SK-N-DZ (cell line): Measurements from ENCODE around the gene ZNF333.
"Not testable (repeated sequence)": the region's sequence is repeated elsewhere in the genome, so short reads cannot be mapped to it uniquely, and the experiment has no call there.

ENCODE experiments used
- DNase-seq: peaks from one replicate; pipeline ENCODE4 v3.0.0-alpha.2; 2015; ENCODE audit warnings: low spot score

ZNF333 gene

DNA sequence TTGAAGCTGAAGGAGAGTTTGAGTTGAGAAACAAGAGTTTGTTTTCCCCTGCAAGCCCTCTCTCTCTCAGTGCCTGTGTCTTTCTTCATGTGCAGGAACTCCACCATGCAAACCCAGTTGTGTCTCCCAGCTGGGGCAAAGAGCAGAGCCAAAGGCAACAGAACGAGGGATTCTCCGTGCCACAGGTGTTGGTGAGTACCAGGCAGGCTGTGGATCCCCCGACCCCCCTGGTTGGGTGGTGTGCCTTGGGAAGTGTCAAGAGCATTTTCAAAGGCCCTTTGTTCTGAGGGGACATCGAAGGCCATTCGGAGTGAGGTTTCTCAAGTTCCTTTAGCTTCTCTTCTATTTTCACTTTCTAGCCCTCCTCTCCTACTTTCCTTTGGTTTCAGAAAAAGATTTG, 5.6 kb downstream of the ZNF333 start:
- no peak for DNase-seq

DNA sequence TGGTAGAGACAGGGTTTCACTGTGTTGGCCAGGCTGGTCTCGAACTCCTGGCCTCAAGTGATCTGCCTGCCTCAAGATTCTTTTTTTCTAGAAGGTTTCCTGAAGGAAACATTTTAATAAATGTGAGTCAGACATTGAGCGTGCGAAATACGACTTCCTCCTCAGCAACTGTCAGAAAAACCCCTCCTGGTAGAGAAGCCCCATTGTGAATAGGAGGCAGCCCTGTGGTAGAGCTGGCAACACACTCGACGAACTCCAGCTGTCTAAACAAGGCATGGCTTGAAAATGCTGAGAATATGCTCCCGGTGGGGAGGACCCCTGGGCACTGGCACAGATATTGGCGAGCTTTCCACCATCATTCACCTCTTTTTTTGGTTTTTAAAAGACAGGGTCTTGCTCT, 9.8 kb downstream of the ZNF333 start:
- no peak for DNase-seq

DNA sequence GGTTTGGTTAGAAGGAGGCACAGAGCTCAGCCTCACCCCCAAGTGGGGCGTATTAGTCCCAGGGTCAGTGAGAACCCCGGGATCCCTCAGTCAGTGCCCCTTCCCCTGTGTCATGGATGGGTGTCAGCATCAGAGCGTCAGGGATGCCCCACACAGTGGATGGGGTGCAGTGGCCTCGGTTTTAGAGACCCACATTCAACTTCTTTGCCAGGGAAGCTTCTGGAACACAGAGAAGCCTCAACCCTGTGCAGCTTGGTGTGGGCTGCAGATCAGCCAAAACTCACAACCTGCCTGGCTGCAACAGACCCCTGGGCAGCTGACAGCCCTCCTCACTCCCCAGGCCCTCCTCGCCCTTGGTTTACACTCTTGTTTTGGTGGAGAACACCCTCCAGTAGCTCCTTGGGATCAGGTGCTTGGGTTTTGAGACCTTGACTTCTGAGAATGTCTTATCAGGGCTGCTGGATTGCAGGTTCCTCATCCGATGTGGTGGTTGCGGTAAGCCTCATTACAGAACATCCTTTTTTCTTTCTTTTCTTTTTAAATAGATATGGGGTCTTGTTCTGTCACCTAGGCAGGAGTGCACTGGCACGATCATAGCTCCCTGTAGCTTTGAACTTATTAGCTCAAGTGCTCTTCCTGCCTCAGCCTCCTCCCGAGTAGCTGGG, 11.0 kb downstream of the ZNF333 start:
- DNase-seq = no peak

DNA sequence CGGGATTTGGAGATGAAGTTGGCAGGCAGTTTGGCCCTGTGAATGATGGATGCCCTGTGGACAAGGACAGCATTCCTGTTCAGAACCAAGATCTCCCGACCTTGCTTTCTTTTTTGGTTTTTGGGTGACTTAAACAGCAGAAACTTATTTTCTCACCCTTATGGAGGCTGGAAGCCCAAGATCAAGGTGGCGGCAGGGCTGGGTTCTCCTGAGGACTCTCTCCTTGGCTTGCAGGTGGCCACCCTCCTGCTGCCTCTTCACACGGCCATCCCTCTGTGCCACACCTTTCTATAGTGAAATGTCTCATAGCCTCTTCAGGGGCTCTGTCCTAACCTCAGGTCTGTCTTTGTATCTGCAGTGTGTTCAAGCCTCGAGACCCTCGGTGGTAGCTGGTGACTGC, 14.0 kb downstream of the ZNF333 start:
- no peak for DNase-seq

DNA sequence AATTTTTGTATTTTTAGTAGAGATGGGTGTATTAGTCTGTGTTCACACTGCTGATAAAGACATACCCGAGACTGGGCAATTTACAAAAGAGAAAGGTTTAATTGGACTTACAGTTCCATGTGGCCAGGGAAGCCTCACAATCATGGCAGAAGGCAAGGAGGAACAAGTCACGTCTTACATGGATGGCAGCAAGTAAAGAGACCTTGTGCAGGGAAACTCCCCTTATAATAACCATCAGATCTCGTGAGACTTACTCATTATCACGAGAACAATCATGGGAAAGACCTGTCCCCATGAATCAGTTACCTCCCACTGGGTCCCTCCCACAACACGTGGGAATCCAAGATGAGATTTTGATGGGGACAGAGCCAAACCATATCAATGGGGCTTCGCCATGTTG, 14.6 kb downstream of the ZNF333 start:
- no peak for DNase-seq

DNA sequence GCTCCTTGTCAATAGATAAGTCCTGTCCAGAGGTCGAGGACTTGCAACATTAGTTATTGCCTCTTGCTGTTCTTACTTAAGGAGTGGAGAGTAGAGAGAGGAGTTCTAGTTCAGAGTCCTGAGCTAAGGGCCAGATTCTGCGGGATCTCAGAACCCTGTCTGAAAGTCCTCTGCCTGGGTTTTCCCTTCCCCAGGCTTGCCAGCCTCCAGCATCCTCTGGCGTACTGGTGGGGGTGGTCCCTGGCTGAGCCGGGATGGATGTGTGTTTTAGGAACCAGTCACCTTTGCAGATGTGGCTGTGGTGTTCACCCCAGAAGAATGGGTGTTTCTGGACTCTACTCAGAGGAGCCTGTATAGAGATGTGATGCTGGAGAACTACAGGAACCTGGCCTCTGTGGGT, 26.0 kb downstream of the ZNF333 start:
- DNase-seq = no peak

DNA sequence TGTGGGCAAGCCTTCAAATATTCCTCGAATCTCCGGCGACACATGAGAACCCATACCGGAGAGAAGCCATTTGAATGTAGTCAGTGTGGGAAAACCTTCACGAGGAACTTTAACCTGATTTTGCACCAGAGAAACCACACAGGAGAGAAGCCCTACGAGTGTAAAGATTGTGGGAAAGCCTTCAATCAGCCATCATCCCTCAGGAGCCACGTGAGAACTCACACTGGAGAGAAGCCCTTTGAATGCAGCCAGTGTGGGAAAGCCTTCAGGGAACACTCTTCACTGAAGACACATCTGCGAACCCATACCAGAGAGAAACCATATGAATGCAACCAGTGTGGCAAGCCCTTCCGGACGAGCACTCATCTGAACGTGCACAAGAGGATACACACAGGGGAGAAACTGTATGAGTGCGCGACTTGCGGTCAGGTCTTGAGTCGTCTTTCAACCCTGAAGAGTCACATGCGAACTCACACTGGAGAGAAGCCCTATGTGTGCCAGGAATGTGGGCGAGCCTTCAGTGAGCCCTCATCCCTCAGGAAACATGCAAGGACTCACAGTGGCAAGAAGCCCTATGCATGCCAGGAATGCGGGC, 28.8 kb downstream of the ZNF333 start:
- no peak for DNase-seq

DNA sequence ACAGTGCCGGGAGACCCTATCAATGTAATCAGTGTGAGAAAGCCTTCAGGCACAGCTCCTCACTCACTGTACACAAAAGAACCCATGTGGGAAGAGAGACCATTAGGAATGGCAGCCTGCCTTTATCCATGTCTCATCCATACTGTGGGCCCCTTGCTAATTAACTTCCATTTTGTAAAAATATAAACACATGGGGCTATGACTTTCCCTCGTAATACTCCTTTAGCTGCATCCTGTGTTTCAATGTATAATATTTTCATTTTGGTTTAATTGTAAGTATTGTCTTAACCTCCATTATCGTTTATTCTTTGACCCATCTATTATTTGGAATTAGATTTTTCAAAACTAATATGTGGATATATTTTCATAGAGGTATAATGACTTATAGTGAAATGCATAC, 29.3 kb downstream of the ZNF333 start:
- DNase-seq = no peak

DNA sequence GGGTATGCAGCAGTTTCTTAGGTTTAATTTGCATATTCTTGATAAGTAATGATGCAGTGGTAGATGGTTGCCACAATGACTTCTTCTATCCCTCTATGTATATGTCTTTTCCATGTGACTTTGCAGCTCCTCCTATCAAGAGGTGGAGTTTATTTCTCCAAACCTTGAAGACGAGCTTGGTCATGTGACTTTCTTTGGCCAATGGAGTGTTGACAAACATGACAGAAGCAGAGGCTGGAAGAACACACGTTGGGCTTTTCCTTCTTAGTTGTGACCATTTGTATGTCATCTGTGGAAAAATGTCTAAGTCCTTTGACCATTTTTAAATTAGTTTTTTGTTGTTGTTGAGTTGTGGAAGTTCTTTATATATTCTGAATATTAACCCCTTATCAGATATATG, 32.3 kb downstream of the ZNF333 start:
- DNase-seq = no peak

DNA sequence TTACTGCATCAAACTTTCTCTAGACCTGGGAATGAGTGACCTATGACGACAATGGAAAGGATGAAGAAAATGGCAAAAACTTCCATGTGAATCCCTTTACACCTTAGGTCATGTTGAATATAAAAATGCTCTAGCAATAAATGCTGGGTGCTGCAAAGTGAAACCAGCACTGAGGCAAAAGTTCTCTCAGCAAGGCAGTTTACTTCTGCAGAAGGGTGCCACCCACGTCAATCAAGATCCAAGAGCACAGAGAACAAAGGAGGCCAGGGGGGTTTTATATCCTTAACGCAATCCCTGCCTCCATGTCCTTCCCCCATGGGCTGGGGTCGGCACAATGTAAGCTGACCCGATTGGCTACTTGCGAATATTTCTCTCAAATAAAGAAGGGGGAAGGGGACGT, 38.7 kb downstream of the ZNF333 start:
- no peak for DNase-seq

DNA sequence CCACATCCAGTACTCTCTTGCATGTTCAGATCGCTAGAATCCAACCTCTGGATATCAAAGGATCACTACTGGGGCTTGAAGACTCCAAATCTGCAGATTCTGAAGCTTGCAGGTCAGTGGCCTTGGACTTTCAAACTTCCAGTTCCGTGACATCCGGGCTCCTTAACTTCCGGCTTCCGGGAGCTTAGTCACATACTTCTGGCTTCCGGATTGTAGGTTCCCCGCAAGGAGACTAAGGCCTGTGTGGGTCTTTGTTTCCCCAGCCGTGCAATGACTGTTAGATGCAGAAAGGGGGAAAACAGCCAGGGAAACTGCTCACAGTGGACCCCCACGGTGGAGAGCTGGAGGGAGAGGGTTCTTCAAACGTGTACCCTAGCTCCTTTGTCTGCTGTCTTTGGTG, 41.4 kb downstream of the ZNF333 start:
- DNase-seq = no peak

DNA sequence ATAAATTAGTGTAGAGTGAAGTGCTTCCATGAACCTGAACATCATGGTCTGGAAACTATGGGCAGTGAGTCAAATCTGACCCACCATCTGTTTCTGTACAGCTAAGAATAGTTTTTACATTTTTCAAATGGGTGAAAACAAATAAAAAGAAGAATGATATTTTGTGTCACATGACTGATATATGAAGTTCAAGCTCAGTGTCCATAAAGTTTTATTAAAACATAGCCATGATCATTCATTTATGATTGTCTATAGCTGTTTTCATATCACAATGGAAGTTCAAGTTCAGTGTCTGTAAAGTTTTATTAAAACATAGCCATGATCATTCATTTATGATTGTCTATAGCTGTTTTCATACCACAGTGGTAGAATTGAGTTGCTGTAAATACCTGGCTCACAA, 42.7 kb downstream of the ZNF333 start:
- no peak for DNase-seq

DNA sequence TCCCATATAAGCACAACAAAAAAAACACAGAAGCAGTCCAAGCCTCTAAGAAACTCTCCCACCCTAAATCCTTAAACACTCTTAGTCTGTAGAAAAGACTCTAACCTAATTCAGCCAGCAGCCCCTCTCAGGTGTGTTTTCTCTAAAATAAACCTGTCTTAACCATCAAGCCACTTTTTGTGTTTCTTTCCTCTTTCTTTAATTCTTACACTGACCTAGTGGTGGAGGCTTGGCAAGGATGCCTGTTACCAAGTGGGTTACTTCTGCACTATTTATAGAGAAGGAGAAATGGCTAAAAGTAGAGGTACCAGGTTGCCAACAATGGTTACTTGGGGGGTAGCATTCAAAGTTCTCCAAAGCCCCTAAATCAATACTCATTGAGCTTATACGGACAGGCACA, 43.7 kb downstream of the ZNF333 start:
- DNase-seq = no peak

DNA sequence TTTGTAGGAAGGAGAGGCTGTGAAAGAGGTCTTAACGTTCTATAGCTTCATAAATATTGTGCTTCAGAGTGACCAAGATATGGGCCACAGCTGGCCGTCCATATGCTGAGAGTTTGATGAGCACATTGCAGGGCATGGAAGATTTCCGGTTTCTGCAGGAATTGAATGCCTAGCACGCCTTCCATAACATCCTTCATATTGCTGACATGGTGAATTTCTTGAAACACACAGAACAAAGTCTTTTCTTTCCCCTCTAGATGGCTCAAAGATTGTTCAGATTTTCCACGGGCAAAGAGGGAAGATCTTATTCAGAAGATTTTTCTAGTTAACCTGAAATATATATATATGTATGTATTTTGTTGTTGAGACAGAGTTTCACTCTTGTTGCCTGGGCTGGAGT, 46.1 kb downstream of the ZNF333 start:
- DNase-seq = no peak

DNA sequence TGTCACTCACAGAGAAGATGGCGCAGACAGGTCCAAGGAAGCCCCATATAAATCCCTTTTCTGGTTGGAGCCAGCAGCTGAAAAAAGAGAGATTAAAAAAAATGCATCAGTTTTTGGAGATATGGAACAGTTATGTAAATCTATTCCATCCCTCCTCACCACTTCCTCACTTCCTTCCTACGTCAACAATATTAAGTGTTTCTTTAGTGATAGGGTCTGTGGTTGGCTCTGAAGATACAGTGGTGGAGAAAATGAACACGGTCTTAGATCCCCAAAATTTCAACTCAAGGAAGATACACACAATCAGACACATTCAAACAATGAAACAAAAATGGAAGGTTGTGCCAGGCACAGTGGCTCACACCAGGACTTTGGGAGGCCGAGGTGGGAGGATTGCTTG, 57.0 kb downstream of the ZNF333 start:
- DNase-seq = no peak

DNA sequence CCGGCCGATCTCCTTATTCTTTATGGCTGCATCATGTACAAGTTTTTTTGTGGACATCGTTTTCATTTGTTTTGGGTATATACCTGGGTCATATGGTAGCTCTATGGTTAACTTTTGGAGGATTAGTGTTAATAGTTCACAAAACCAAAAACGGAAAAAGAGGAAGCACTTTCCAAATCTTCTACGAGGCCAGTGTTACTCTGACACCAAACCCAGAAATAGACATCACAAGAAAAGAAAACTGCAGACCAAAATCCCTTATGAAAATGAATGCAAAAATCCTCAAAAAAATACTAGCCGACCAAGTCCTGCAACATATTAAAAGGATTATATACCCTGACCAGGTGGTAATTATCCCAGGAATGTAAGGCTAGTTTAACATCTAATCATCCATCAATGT, 58.8 kb downstream of the ZNF333 start:
- DNase-seq = no peak

DNA sequence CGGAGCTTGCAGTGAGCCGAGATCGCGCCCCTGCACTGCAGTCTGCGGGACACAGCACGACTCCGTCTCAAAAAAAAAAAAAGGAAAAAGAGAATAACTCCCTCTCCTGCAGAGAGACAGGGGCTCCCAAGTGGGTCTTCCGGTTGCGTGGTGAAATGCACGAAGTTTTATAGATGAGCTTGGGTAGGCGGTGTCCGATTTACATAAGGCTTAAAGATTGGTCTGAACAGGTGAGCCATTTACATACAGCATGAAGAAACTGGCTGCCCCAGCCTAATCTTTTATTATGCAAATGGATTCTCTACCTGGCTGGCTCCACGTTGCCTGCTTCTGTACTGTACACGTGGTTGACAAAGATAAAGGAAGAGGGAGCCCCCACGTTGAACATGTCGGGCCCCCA, 69.0 kb downstream of the ZNF333 start:
- DNase-seq = no peak

DNA sequence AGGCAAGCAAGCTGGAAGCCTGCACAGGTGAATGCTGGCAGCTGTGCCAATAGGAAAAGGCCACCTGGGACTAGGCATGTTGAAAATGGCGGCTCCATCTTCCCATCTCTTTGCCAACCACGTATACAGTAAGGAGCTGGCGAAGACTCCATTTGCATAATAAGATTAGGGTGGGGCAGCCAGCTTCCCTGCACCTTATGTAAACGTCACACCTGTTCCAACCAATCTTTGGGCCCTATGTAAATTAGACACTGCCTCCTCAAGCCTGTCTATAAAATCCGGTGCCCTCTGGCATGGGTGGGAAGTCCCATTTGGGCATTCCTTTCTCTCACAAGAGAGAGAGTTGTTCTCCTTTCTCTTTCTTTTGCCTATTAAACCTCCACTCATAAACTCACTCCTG, 71.8 kb downstream of the ZNF333 start:
- no peak for DNase-seq

DNA sequence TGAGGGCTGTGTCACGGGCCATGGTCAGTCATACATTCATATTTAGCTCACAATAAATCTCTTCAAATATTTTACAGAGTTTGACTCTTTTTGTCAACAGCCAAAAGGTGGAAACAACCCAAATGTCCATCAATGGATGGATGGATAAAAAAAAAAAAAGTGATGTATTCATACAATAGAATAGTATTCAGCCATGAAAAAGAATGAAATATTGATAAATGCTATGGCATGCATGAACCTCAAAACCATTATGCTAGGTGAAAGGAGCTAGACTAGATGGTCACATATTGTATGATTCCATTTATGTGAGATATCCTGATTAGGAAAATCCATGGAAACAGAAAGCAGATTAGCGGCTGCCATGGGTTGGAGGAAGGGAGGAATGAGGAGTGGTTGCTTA, 72.3 kb downstream of the ZNF333 start:
- DNase-seq = no peak

DNA sequence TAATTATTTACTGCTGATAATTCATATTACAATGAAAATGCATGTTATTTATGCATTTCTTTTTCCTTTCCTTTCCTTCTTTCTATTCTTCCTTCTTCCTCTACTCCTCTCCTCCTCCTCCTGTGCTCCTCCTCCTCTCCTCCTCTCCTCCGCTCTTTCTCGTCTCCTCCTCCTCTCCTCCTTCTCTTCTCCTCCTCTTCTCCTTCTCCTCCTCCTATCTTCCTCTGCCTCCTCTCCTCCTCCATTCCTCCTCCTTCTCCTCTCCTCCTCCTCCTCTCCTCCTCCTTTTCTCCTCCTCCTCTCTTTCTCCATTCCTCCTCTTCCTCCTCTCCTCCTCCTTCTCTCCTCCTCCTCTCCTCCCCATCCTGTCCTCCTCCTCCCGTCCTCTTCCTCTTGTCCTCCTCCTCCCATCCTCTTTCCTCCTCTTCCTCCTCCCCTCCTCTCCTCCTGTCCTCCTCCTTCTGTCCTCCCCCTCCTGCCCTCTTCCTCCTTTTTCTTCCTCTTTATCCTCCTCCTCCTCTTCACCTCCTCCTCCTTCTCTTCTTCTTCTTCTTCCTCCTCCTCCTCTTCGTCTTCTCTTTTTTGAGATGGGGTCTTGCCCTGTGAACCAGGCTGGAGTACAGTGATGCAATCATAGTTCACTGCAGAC, 73.8 kb downstream of the ZNF333 start:
- DNase-seq = no peak

DNA sequence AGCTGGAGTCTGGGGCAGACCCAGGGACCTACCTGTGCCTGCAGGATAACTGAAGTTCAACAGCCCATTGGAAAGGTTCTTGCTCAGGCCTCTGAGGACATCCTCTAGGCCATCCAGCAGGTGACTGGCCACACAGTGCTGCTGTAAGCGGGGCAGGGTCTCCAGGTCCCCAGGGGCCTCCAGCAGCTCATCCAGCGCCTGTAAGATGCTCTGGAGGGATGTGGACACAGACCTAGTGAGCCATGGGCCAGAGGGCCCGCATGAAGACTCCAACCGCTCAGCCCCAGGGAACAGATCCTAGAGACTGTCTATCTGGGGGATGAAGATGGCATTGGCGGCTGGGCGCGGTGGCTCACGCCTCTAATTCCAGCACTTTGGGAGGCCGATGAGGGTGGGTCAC, 74.6 kb downstream of the ZNF333 start:
- no peak for DNase-seq

DNA sequence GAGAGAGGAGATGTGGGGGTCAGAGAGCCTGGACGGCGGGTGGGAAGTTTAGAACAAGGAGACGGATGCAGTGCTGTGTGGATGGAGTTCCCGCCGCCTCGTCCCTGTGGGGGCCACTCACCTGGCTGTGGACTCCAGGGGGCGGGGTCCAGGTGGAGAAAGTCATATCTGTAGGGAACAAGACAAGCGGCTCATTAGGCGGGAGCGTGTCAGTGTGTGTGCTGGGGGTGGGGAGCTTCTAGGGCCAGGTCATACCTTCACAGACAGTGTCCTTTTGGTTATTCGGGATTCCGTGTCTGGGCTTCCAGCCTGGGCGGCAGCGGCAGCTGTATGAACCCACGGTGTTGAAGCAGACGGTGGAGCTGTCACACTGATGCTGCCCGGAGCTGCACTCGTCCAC, 75.6 kb downstream of the ZNF333 start:
- not testable (repeated sequence) for DNase-seq

DNA sequence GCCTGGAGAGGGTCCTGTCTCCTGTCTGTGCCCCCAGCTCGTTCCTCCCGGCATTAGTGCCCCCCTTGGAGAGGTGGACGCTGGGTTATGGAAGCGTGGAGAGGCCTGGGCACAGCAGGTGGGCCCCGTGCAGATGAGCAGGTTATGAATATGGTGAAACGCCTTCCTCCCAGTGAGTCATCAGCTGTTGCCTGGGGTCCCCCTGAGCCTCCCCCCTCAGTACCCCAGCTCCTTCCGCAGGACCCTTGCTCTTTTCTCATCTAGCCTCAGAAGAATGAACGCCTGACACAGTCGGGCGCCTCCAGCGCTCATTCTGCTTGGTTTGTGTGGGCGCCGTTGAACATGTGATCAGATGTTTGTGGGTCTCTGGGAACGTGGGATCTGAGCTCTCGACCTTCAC, 76.0 kb downstream of the ZNF333 start:
- DNase-seq = not testable (repeated sequence)
